Gastrocnemius medialis (tissue), 4 donors: ENCODE results near the gene CCDC134.

ENCODE experiments used
- POLR2A ChIP-seq, 2 donors: fragments of 450-650 bp; IDR thresholded peaks; one replicate each; pipeline ENCODE4 v1.6.1; 2017; ENCODE audit warnings: antibody characterized with exemption in 2 of 2, mild to moderate bottlenecking in 2 of 2, moderate library complexity in 2 of 2
- TF ChIP-seq, protein P1 (sequence below), 5 experiments: fragments of 450-650 bp in 3 of 5; fragments of 200-600 bp in 2 of 5; sonication (generic) in 2 of 5; IDR thresholded peaks in 4 of 5; conservative IDR thresholded peaks in 1 of 5; 1 replicate in 4 of 5; 2 replicates in 1 of 5; pipeline ENCODE4 v1.5.1; 2016 to 2019; ENCODE audit warnings: antibody characterized with exemption in 5 of 5, mild to moderate bottlenecking in 3 of 5, moderate library complexity in 3 of 5

GRCh38 chr22:41779929-41780505 lies 20.5 kb upstream of the CCDC134 start:
- TF ChIP-seq POLR2A (IDR thresholded peaks at IDR 0.05), result no peak
- TF ChIP-seq, protein P1, sequence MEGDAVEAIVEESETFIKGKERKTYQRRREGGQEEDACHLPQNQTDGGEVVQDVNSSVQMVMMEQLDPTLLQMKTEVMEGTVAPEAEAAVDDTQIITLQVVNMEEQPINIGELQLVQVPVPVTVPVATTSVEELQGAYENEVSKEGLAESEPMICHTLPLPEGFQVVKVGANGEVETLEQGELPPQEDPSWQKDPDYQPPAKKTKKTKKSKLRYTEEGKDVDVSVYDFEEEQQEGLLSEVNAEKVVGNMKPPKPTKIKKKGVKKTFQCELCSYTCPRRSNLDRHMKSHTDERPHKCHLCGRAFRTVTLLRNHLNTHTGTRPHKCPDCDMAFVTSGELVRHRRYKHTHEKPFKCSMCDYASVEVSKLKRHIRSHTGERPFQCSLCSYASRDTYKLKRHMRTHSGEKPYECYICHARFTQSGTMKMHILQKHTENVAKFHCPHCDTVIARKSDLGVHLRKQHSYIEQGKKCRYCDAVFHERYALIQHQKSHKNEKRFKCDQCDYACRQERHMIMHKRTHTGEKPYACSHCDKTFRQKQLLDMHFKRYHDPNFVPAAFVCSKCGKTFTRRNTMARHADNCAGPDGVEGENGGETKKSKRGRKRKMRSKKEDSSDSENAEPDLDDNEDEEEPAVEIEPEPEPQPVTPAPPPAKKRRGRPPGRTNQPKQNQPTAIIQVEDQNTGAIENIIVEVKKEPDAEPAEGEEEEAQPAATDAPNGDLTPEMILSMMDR (IDR thresholded peaks at IDR 0.05 in 4 of 5, conservative IDR thresholded peaks at IDR 0.05 in 1 of 5), result no peak
